IMR-90 (cell line): ENCODE data around the gene SDC3. TPM values are rescaled to one million over a fixed set of nuclear protein-coding genes. Genes with fewer than 3 reads are reported as not detected.

Experiments used
- CTCF ChIP-seq: conservative IDR thresholded peaks from 2 replicates; pipeline ENCODE4 v1.5.1; 2012; ENCODE audit warnings: mild to moderate bottlenecking, low read depth, low read length, improper control_type of control experiment
- ELK1 ChIP-seq: fragments of 150-350 bp; IDR thresholded peaks from 2 replicates; pipeline ENCODE4 v1.6.1; 2016; ENCODE audit warnings: low read depth, mild to moderate bottlenecking, low read length, moderate library complexity, borderline replicate concordance
- MXI1 ChIP-seq: IDR thresholded peaks from 2 replicates; pipeline ENCODE4 v1.6.1; 2012; ENCODE audit warnings: low read depth, mild to moderate bottlenecking, low read length, moderate library complexity, borderline replicate concordance
- SMC3 ChIP-seq: fragments of 150-350 bp; IDR thresholded peaks from 2 replicates; pipeline ENCODE4 v1.6.1; 2016; ENCODE audit warnings: low read depth, mild to moderate bottlenecking, antibody characterized with exemption, low read length, moderate library complexity
- polyA plus RNA-seq, 3 experiments: library from polyadenylated mRNA; depleted of rRNA; stranded (reverse); fragments of >200 nt; gene quantifications; 2 replicates each; pipeline ENCODE4 v1.2.3, GENCODE V29; 2012; ENCODE audit warnings: low replicate concordance in 1 of 3
- total RNA-seq: library from RNA; depleted of rRNA; stranded (reverse); fragments of >200 nt; gene quantifications from 2 replicates; pipeline ENCODE4 v1.2.3, GENCODE V29; 2012

SDC3 gene
- total and polyA plus RNA-seq, 2 of the 4 experiments (the other 2 are of a cell fraction), result 13.1 to 71.5 TPM

GRCh38 chr1:30823969-30824735 lies 84.4 kb downstream of the SDC3 start (continued):
- TF ChIP-seq CTCF, result no peak
- peak; percentile 10; the same call in 1 of the 2 replicates for TF ChIP-seq SMC3
- no peak for TF ChIP-seq ELK1
- peak; percentile 26; the same call in 1 of the 2 replicates for TF ChIP-seq MXI1
